ENCODE measurements around the gene XPO4.

DNA sequence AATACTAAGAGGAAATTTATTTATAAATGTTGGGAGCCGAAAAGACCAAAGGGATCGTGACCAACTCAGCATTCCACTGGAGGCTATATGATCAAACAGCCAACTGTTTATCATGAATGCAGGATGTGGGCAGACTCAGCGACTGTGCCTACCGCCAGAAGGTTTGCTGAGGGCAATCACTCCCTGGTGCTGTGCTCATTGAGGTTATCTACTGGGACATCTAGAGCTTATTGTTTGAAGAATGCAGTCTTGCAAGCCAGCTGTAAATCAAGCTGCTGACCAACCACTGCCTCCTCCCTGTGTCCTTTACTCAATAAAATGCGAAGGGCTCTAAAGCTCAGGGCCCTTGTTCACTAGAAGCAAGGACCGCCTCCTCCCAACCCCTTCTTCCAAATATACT lies 8.5 kb upstream of the XPO4 start:
- TF ChIP-seq, protein P1, sequence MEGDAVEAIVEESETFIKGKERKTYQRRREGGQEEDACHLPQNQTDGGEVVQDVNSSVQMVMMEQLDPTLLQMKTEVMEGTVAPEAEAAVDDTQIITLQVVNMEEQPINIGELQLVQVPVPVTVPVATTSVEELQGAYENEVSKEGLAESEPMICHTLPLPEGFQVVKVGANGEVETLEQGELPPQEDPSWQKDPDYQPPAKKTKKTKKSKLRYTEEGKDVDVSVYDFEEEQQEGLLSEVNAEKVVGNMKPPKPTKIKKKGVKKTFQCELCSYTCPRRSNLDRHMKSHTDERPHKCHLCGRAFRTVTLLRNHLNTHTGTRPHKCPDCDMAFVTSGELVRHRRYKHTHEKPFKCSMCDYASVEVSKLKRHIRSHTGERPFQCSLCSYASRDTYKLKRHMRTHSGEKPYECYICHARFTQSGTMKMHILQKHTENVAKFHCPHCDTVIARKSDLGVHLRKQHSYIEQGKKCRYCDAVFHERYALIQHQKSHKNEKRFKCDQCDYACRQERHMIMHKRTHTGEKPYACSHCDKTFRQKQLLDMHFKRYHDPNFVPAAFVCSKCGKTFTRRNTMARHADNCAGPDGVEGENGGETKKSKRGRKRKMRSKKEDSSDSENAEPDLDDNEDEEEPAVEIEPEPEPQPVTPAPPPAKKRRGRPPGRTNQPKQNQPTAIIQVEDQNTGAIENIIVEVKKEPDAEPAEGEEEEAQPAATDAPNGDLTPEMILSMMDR (IDR thresholded peaks at IDR 0.05), result no peak
- no peak for TF ChIP-seq POLR2A (IDR thresholded peaks at IDR 0.05)
